ENCODE results near the gene CCNA2.

DNA sequence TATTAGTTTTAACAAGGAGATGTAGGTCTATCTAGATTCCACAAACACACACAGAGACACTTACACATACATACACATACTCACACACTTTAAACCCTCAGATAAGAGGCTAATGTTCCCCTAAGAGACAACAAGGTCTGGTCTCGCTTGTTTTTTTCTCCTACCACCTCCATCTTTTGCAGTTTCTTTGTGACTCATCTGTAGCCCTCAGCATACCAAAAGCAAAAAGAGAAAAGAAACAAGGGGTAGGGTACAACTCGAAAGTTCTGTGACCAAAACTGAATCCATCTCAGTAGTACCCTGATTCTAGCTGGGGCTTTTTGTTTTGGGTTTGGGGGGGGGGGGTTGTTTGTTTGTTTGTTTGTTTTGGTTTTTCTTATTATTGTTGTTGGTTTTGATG is 34.8 kb downstream of the CCNA2 start:
- no peak for TF ChIP-seq CTCF (IDR thresholded peaks at IDR 0.05; ENCODE audit: extremely low read depth in 1 of 2, insufficient read depth in 1 of 2, low read depth in 1 of 2, low read length in 2 of 2)
- TF ChIP-seq FOS (IDR thresholded peaks at IDR 0.05; ENCODE audit: borderline replicate concordance, insufficient read depth, low read length): no peak
- no peak for TF ChIP-seq JUN (IDR thresholded peaks at IDR 0.05; ENCODE audit: borderline replicate concordance, insufficient read depth, insufficient read length, low read depth)
- no peak for TF ChIP-seq POLR2AphosphoS5 (IDR thresholded peaks at IDR 0.05; ENCODE audit: insufficient read depth, low read depth, low read length)
- TF ChIP-seq, protein P1, sequence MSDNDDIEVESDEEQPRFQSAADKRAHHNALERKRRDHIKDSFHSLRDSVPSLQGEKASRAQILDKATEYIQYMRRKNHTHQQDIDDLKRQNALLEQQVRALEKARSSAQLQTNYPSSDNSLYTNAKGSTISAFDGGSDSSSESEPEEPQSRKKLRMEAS (IDR thresholded peaks at IDR 0.05; ENCODE audit: insufficient read depth, insufficient read length): no peak
- no peak for TF ChIP-seq POLR2A (IDR thresholded peaks at IDR 0.05; ENCODE audit: low read depth, low read length)
- TF ChIP-seq EZH2 (IDR thresholded peaks at IDR 0.05; ENCODE audit: borderline replicate concordance, low read depth, low read length, severe bottlenecking): no peak
- no peak for TF ChIP-seq MYC (IDR thresholded peaks at IDR 0.05; ENCODE audit: low read depth, low read length)

Measured in endothelial cell of umbilical vein (primary cell).